Activated CD4-positive, alpha-beta T cell treated with anti-CD3 and anti-CD28 coated beads for 24 hours (primary cell): ENCODE data around the gene JUN.

Experiments used
- DNase-seq, 2 donors: peaks; one replicate each; pipeline ENCODE4 v3.0.0-alpha.2; 2020; ENCODE audit warnings: low read depth in 2 of 2

Gene JUN

DNA sequence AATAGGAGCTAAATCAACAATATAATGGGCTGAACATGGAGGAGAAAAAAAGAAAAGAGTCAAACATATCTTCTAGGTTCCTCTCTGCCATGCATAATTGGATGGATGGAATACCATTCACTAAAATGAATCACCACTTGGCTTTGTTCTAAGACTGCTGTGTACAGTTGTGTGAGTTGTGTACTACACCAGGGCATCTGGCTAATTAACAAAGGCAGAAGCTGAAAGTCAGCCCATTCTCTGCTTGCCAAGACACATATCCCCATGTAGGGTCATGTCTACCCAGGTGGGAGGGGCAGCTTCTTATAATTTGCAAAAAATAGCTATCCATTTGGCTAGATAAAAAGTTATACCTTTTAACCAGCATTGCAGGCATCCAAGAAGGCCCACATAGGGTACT, 21.0 kb downstream of the JUN start:
- DNase-seq: no peak

DNA sequence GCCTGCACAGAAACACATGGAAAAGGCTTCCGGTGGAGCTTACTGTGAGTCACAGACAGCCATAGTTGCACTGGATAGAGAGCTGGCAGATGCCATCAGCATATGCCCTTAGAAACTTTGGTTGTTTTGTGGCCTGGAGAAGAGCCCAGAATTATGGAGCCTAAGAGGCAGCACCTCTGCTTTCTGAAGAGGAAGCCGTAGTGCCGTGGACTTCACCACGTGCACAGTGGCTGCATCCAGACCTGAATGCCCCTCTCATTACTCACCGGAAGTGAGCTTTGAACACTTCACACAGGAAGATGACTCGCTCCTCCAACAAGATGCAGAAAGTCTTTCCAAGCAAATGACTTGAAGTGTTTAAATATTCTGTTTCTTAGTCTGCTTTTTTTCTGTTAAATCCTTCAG, 28.4 kb downstream of the JUN start:
- DNase-seq: peak; percentile 41 to 51

DNA sequence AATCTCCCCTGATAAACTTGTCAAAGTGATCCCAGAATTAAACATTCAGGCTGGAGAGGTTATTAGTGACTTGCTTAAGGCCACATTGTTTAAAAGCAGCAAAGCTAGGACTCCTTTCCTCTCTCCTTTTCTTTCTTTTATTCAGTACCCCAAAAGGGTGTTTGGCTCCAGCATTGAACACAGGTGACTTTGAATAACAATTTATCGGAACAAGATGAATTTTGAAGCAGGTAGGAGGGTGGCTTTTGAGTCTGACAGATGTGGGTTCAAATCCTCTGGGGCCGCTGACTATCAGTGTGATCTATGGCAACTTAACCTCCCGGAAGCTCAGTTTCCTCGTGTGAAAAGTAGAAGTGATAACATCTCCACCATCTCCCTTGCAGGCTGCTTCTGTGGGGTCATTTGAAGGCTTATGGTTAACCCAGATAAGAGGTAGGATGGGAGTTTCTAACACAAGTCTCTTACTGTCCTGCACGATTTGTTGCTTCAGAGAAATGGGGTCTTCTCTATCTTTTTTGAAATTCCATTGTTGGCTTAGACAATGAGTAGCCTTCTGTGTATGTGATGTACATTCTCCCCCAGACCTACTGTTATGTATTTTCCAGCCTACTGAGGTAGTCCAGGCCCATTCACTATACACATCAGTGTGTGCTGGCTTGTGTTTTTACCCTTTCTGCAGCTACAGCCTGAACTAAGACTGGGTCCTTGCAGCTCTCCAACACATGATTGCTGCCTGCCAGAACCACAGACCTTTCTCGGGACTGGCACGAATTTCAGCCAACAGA, 29.0 kb downstream of the JUN start:
- peak in 1 of 2 donors; percentile 3 for DNase-seq

DNA sequence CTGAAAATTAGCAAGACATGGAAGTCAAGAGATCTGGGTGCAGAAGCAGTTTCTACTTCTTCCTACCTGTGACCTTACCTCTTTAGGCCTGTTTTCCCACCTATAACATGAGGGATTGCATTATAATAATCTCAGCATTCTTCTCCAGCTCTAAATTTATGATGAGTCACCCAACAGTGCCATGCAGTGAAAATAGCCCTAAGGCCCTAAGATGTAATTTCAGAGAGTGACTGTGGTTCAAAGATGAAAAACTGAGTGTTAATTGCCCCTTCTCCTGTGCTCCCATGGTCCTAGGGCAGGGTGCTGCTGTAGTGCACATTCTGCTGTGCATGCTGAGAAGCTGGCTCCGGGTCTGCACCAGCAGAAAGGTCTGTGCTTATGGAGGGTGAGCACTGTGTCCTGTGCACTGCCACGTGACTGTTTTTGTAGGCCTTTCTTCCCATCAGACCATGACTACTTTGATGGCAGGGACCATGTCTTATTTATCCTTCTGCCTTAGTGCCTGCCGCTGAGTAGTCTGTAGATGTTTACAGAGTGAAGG, 29.7 kb downstream of the JUN start:
- DNase-seq: no peak

DNA sequence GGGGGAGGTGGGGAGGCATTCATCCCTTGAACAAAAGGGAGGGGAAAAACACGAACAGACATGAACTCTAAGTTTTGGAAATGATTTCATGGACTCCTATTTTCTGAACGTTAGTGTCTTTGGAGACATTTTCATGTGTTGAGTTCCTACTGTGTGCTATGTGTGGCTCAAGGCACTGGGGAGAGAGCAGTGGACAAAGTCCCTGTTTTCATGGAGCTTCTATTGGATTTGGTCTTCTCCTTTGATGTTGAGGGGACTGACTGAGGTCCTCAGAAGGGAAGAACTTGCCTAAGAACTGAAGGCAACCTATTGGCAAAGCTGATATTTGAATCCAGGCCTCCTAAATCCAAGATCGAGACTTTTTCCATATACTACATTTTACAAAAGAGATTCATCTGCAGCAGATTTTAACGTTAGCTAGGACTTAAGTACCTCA, 30.4 kb downstream of the JUN start:
- DNase-seq: no peak

DNA sequence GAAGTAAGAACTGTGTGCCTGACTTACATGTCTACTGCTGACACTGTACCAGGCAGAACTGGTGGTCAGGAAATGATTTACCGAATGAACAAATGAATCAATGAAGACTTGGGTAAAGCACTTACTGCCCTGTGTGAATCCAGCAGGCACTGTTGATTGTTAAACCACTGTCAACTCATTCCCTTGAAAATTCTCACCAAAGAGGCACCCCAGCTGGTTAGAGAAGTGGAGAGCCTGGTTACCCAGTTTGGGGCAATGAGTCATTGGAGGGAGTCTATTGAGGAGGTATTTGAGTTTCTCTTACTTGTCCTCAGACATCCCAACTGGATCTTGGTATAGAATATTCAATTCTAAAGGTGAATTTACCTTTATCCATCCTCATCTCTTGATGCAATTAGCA, 34.2 kb downstream of the JUN start:
- DNase-seq: no peak

DNA sequence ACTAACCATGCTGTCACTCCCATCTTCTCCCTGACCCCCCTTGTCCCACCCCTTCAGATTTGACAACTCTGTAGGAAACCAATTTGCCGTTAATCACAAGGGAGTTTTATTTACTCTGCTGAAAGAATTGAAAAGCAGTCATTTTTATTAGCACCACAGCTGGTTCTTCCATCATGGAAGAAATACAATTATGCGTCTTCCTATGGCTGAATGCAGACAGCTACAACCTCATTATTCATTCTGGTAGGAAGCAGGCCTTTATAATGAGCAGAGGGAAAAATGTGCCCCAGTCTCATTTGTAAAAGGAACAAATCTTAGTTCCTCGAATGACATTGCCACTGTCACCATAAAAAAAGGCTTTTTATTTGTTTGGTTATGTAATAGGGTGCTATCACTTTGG, 35.2 kb downstream of the JUN start:
- DNase-seq: no peak

DNA sequence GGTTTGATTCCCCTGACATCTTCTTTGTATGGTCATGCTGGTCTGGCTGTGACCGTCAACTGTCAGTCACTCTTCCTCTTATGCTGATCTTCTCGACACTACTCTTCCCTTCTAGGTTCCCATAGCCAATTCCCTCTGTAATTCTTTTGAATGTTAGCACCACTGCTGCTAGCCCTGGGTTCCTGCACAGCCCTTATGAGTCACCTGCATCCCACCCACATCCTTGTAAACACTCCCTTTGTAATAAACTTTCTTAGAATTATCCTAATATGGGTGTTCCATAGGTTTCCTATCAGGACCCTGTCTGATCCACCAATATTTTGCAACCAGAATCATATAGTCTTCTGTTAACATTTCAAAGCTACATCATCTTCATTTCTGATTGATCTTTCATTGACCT, 37.1 kb downstream of the JUN start:
- no peak for DNase-seq

DNA sequence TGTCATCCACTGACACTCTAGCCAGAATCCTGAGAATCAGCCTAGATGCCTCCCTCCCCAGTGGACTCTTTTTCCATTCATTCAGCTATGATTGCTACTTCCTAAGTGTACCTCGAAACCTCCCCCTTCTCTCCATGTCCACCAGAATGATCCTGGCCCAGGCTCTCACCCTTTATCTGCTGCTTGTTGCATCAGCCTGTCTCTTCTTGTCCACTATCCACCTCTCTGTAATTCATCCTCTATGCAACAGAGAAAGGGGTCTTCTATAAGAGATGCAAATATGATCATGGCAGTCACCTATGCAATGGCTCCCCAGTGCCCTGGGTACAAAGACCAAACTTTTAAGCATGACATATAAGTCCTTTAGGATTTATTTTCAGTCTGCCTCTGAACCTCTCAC, 37.7 kb downstream of the JUN start:
- DNase-seq: no peak

DNA sequence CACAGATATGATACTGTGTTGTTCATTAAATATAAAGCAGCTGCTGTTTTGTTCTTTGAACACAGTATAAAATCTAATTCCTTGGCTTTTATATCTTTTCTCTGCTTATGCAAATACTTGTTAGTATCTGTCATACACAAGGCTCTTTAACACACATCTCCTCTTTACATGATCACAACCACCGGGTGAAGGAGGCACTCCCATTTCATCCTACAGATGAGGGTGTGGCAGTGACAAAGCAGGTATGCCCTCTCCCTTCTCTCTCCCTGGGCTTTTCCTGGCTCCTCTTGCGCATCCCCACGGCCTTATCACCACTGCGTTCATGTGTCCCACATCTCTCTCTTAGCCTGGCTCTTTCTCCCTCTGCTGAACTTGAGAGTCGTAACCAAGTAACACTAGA, 38.2 kb downstream of the JUN start:
- DNase-seq: no peak

DNA sequence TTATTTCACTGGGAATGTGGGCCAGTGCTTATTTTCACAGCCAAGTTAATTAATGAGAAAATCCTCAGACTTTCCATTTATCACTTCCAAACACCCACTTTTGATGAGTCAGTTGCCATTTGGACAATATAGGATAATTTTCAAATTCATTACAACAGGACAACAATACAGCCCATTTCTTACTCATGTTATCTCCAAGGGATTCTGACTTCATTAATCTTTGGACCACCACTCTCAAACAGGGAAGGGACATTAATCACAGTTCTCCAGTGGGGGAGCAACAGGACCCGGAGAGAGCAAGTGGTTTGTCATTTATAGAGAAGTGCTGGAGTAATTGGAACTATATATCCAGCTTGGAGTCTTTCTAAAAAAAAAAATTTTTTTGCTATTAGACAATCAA, 38.7 kb downstream of the JUN start:
- no peak for DNase-seq

DNA sequence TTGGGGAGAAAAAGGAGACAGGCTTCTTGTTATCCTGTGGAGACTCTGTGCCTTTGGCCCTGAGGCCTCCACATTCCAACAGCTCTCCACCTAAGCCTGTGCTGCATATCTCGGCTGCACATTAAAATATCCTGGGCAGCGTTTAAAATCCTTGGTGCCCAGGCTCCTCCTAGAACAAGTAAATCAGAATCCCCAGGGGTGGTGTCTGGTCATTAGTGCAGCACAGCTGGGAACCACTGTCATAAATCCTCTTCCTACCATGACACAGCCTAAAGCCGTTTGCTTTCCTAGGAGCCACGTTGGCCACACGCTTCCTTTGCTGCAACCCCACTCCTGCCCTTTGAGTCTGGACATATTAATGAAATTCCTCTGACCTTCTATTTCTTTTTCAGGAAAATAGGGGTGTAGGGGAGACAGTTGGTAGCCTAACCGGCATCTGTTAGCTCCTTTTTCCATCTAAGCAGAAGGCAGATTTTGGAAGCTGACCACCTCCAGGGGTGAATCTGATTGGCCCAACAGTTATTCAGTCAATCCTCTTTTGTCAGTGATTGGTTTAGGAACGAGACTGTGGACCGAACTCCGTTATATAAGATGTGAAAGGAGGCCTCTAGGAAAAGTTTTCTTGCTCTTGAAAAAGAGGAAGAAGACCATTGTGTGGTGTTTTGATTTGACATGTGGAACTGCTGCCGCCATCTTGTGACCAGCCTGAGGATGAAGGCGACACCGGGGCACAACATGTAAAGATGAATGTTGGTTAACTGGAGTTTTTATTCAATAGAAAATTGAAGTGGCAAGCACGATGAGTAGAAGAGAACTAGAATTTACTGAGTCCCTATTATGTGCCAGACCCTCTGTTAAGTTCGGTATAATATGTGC, 41.9 kb downstream of the JUN start:
- no peak for DNase-seq

DNA sequence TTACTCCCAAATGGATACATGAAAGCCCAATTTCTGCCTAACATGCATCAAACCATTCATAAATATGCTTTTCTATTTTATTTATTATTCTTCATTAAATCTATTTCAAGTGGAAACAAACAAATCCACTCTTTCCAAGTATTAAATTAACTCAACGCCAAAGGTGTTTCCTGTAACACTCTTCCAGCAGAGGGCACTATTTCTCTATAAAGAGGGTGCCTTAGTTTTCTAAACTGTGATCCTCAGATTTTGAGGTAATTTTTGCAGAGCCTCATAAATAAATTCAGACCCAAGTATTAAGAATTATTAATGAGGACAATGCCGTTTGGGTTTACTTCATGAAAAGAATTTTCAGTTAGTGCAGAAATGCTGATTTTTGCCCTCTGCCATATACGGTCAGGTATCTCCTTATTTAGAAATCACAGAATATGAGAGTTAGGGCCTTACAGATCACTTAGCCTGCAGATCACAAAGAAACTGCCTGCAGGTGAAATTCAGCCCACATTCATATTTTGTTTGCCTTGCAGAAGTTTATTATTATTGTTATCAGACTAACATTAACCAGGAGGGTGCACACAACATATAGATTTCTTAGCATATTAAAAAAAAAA, 43.9 kb downstream of the JUN start:
- DNase-seq: peak in 1 of 2 donors; percentile 35

DNA sequence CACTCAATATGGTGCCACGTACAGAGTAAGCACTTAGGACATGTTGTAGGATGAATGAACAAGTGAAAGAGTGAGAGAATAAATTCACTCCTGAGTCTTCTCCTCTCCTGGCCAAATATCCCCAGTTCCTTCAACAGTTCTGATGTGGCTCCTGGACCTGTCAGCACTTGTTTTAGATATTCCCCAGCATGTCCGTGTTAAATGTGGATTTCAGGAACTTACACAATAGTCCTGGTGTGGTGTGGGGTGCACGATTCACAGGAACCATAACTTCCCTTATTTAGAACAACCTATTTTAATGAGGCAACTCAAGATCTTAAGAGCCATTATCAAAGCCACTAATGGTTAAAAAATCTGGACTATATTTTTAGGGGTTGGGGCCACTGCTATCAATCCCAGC, 45.0 kb downstream of the JUN start:
- no peak for DNase-seq

DNA sequence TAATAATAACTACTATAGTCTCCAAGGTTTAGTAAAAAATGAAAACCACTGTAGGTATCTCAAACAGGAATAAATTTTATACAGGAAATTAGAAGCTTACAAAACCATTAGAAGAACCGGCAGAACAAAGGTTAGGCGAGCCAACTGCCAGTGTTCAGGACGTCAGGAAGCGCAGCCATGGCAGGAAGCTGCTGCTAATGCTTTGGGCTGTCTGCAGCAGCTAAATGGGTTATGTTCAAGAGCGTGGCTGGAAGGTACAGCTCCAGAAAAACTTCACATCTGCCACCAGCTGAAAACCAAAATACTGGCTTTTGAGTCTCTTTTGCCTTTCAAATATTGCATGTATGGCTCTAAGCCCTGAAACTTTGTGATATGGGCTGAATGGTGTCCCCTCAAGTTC, 48.3 kb downstream of the JUN start:
- no peak for DNase-seq

DNA sequence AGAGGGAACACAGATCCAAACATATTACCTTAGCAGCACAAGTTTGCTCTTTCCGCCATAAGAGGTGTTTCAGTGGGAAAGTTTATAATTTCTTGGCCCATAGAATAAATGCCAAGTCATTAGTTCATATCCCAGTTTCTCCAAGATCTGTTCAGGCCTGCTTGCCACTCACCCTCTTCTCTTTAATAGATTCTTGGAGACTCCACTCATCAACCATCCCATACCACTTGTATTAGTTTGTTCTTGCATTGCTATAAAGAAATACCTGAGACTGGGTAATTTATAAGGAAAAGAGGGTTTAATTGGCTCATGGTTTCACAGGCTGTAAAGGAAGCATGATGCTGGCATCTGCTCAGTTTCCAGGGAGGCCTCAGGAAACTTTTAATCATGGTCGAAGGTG, 49.2 kb downstream of the JUN start:
- DNase-seq: no peak

DNA sequence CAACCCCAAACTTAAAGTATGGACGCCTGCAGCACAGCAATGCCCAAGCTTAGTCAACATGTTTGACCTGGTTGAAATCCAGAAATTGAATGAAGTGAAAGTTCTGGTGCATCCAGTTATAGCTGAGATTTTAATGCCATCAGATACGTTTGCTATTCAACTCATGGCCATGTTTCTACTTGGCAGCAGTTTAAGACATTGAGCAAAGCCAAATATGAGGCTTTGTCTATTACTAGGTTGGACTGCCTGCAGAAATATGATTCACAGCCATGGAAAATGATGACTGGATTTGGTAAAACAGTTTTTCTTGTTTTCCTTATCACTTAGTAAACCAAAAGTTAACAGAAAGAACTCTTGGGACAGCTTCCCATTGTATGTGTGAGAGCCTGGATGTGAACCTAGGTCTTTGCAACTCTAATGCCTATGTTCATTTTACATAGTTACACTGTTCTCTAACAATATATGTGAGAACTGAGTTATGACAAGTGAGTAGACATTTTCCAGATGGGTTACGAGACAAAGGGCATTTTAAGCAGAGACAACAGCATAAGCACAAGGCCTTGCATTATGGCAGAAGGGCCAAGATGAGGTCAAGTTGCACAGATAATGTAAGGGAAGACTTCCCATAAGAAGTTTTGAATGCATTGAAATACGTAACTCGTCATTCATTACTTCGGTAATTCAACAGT, 51.6 kb downstream of the JUN start:
- DNase-seq: no peak
